Mesodermal cell (in vitro differentiated cells): ENCODE data around the gene BCOR.

Experiments
- H3K27ac ChIP-seq: 2 replicates; pipeline ENCODE4 v1.7.0; 2013; ENCODE audit warnings: mild to moderate bottlenecking, low read depth, low read length, moderate library complexity; ENCODE audit not compliant: severe bottlenecking
- H3K36me3 ChIP-seq: 2 replicates; pipeline ENCODE4 v1.7.1; 2013; ENCODE audit warnings: mild to moderate bottlenecking, low read length, moderate library complexity; ENCODE audit not compliant: control insufficient read depth, insufficient read depth
- H3K4me1 ChIP-seq: one replicate; pipeline ENCODE4 v1.7.1; 2013; ENCODE audit warnings: mild to moderate bottlenecking, low read length; ENCODE audit not compliant: insufficient read depth, control insufficient read depth, poor library complexity, severe bottlenecking
- H3K4me3 ChIP-seq: 2 replicates; pipeline ENCODE4 v1.7.0; 2013; ENCODE audit warnings: low read length, control low read depth, mild to moderate bottlenecking; ENCODE audit not compliant: insufficient read depth, poor library complexity, severe bottlenecking; ENCODE audit errors: extremely low read depth
- H3K9me3 ChIP-seq: 2 replicates; pipeline ENCODE4 v1.7.1; 2013; ENCODE audit warnings: mild to moderate bottlenecking, low read length, moderate library complexity; ENCODE audit not compliant: control insufficient read depth
- WGBS, 2 experiments: methylation state at CpG; one replicate each; pipeline ENCODE4 v1.1.5; 2013; ENCODE audit warnings: missing lambda C conversion rate in 2 of 2; ENCODE audit not compliant: insufficient coverage in 2 of 2; 5-methylcytosine and 5-hydroxymethylcytosine counted together

Gene BCOR

DNA sequence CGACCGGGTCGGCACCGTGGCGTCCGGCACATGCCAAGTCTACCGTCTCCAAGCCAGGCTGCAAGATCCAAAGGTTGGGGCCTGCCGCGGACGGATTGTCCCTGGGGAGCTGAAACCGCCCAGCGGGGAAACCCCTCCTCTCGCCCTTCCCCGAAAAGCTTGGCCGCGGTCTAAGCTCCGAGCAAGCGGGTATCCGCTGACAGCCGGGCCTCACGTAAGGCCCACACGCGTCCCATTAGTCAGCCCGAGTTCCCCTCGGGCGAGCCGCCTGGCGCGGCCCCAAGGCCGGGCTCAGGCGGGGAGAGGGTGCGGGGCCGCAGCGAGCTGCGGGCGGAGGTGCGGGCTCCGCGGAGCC, 6.8 kb upstream of the BCOR start:
- Histone ChIP-seq H3K4me1 (peaks cover 32% of the 10 kb centered on the region), H3K36me3 (no peaks in the 10 kb centered on the region), H3K4me3 (peak overlapping the region; percentile 33), H3K9me3 (no peaks in the 10 kb centered on the region), H3K27ac (no peak overlapping the region)
- WGBS, 2 experiments, result 0% methylated on average over 12 of the region's 39 CpGs; no CpG with 5 or more reads in 1 of the 2 experiments

DNA sequence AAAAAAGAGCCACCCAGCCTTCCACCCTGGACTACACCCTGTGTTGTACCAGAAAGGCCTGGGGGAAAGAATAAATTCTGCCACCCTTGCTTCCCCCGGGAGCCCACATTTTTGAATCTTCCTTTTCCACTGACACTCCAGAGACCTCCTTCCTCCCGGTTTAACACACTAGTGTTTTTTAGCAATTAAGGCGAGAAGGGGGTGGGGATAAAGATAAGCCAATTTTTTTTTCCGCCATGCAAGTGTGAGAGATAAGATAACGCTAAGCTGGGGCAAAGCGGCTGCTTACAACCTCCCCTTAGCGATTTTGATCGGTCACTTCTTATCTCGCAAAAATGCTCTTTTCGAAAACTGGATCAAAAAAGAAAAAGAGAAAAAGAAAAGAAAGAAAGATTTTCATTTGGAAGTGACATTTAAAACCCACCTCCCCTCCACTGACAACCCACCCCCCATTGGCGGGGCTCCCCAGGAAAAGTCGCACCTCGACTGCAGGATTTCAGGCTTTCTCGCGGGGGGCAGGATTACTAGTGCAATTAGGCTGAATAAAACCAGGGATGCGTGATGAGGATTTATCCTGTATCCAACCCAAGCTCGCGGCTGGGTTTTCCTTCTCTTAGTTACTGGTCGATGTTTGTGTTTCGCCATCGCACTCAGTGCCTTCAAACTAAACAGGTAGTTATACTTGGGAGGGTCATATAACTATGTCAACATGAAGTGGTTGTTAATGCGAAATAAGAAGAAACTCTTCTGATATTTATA, 6.0 kb upstream of the BCOR start:
- Histone ChIP-seq H3K27ac (no peak overlapping the region), H3K36me3 (no peaks in the 10 kb centered on the region), H3K4me1 (peaks cover 35% of the 10 kb centered on the region), H3K4me3 (peak overlapping the region; percentile 33), H3K9me3 (no peaks in the 10 kb centered on the region)
- WGBS, 2 experiments, result 0% methylated on average over 4 of the region's 22 CpGs; no CpG with 5 or more reads in 1 of the 2 experiments

DNA sequence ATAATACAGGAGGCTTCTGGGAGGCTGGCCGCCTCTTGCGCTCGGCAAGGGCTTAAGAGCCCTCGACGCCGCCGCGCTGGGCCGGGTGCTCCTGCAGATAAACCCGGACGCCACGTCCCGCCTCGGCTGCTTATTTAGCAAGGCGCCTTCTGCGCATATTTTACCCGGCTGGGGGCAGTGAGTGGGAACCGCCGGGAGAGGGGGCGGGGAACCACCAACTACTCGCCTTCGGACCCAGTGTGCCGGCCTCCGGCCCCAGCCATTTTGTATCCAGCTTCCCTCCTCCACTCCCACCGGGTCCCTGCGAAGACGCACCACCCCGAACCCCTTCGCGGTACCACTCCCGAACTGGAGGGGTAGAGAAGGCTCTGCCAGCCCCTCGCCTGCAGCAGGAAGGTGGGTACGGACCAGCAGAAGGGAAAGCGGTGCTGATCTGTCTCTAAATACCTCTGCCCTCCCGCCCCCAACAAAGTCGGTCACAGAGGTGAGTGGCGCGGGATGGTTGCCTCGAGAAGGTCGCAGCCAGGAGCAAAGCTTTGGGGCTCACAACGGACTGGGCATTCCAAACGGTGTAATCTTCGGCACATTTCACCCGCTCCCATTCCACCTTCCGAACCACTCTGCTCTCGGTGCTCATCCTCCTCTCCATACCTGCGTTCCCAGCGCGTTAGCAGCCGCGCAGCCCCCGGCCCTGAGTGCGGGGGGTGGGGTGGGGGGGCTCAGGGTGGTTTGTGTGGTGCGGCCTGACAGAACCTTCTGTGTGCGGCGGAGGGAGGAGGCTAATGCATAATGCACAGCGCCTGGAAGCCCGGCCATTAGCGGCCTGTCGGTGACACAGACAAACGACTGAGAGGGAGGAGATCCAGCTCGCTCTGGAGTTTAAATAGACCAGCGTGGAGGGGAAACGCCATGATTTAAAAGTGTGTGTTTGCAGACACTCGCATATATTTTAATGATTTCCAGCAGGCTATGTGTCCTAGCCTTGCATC, 4.9 kb upstream of the BCOR start:
- Histone ChIP-seq H3K36me3 (no peaks in the 10 kb centered on the region), H3K4me3 (peak overlapping the region; percentile 8), H3K27ac (no peak overlapping the region), H3K4me1 (peaks cover 31% of the 10 kb centered on the region), H3K9me3 (no peaks in the 10 kb centered on the region)
- WGBS, 2 experiments, result 0 to 3% methylated on average over 2 to 30 of the region's 65 CpGs

GRCh38 chrX:40101430-40101802, 3.7 kb upstream of the BCOR start:
- H3K4me1 ChIP-seq, result peaks cover 21% of the 10 kb centered on the region
- H3K27ac ChIP-seq, result no peak overlapping the region
- no peaks in the 10 kb centered on the region for H3K36me3 ChIP-seq
- no peak overlapping the region for H3K4me3 ChIP-seq
- 37% methylated on average over 5 of the region's 9 CpGs; no CpG with 5 or more reads in 1 of the 2 experiments for WGBS, 2 experiments
- H3K9me3 ChIP-seq, result no peaks in the 10 kb centered on the region

DNA sequence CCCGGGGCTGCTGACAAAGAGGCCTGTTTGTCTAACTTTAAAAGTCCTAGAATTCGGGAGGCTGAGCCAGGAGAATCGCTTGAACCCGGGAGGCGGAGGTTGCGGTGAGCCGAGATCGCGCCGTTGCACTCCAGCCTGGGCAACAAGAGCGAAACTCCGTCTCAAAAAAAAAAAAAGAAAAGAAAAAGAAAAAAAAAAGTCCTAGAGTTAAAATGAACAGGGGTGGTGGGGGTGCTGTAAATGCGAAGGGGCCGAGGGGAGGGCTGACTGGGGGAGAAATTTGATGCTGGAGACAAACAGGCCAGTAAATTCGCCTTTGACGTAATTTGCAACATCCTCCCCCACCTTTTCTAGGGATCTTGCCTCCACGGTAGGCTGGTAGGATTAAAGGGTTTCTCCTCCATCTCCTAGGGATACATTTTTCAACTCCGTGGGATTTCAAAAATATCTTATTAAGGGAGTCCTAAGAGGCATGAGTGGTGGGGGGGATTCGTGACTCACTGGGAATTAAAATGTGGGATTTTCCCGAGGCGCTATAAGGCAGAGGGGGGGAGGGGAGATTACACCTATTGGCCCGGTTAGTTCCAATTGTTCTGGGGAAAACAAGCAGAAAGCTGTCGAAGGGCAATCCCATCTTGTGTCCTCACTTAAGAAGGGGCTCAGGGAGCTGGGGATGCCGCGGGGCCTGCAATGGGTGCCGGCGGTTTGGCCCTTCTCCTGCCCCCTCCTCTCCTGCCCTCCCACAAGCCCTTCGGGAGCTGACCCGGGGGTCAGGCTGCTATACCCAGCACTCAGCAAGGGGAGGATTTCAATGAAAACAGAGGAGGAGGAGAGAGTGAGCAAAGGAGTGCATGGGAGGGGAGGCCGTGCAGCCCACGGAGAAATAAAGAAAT, 3.0 kb upstream of the BCOR start:
- H3K9me3 ChIP-seq, result no peaks in the 10 kb centered on the region
- H3K4me1 ChIP-seq, result peaks cover 21% of the 10 kb centered on the region
- H3K27ac ChIP-seq, result no peak overlapping the region
- H3K4me3 ChIP-seq, result no peak overlapping the region
- no peaks in the 10 kb centered on the region for H3K36me3 ChIP-seq
- WGBS, 2 experiments, result 2 to 13% methylated on average over 6 to 8 of the region's 31 CpGs

GRCh38 chrX:40100141-40100536, 2.4 kb upstream of the BCOR start:
- no peak overlapping the region for H3K4me3 ChIP-seq
- H3K36me3 ChIP-seq, result no peaks in the 10 kb centered on the region
- 0 to 4% methylated on average over 2 to 13 of the region's 21 CpGs for WGBS, 2 experiments
- no peaks in the 10 kb centered on the region for H3K9me3 ChIP-seq
- no peak overlapping the region for H3K27ac ChIP-seq
- H3K4me1 ChIP-seq, result peaks cover 21% of the 10 kb centered on the region

DNA sequence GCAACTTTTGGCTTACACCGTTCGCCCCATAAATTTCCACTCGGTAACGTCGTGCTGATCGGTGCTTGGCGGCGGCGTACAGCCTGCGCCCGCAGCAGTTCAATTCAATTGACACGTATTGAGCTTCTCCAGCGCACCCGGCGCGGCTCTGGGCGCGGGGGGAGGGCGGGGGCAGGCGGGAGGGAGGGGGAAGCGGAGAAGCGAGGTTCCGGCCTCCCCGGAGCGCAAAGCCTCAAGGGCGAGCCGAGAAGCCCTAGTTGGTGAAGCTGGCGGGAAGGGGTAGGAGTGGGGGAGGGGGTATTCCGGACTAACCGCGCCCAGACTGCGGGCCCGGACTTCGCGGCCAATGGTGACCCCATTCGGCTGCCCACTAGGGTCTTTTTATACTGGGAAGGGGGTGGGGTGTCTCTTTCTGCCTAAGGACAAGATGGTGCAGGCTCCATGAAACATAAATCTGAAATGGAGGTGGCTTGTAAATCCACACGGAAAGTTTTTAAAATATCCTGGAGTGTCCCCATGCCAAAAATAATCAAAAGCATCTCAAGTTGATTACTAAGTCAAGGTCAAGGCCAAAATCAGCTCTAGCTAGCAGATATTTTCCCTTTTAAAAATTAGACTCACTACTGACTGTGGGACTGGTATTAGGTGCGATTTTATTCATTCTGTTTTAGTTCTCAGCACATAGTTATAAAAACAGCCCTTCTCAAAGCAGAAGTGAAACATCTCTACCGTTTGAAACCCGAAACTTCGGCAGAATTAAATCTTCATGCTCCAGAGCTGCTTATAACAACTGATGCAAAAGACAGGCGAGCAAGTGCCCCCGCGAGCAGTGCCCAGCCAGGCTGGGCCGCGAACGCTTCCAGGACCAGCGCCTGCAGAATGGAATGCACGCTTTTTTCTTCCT, 1.5 kb upstream of the BCOR start:
- 0 to 8% methylated on average over 5 to 7 of the region's 49 CpGs for WGBS, 2 experiments
- no peak overlapping the region for H3K27ac ChIP-seq

GRCh38 chrX:40098264-40099054, 701 bp upstream of the BCOR start:
- 0 to 1% methylated on average over 18 to 23 of the region's 75 CpGs for WGBS, 2 experiments
- H3K4me1 ChIP-seq, result peaks cover 15% of the 10 kb centered on the region
- H3K36me3 ChIP-seq, result no peaks in the 10 kb centered on the region
- H3K9me3 ChIP-seq, result no peaks in the 10 kb centered on the region
- peak overlapping the region; percentile 16 for H3K27ac ChIP-seq
- H3K4me3 ChIP-seq, result peak overlapping the region; percentile 55

More for the DNA sequence above, 1.5 kb upstream of the BCOR start:
- Histone ChIP-seq H3K36me3 (no peaks in the 10 kb centered on the region), H3K9me3 (no peaks in the 10 kb centered on the region), H3K4me1 (peaks cover 17% of the 10 kb centered on the region), H3K4me3 (peak overlapping the region; percentile 55)

DNA sequence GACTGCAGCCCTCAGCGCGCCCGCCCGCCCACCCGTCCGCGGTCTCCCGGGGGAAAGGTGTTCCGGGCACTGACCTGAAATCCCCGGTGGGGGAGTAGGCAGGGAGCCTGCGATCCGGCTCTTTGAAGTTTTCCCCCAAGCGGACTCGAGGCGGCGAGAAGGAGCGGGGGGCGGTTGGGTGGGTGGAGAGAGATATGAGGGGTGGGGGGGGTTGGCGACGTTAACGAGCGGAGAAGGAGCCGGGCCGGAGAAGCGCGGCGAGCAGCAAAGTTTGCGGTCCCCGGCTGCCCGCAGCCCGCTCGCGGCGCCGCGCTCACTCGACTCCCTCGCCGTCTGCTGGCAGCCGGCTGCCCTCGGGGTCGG, 636 bp downstream of the BCOR start:
- no peaks in the 10 kb centered on the region for H3K9me3 ChIP-seq
- no peak overlapping the region for H3K27ac ChIP-seq
- peak overlapping the region; percentile 55 for H3K4me3 ChIP-seq
- peaks cover 20% of the 10 kb centered on the region for H3K4me1 ChIP-seq
- 0% methylated on average over 9 of the region's 42 CpGs; no CpG with 5 or more reads in 1 of the 2 experiments for WGBS, 2 experiments
- H3K36me3 ChIP-seq, result no peaks in the 10 kb centered on the region
